HepG2 (cell line): ENCODE results near the gene VWA7. TPM values are rescaled to one million over a fixed set of nuclear protein-coding genes. Genes with fewer than 3 reads are reported as not detected.
A peak's percentile ranks its signal among the peaks of the same experiment; 100 is the strongest.

ENCODE experiments used
- AHDC1 ChIP-seq: sonication (generic); formaldehyde crosslinking; IDR thresholded peaks from 2 replicates; pipeline ENCODE4 v1.5.1; 2020; ENCODE audit warnings: mild to moderate bottlenecking, missing genetic modification reagents, borderline replicate concordance
- ATF3 ChIP-seq: sonication (generic); formaldehyde crosslinking; IDR thresholded peaks from 2 replicates; pipeline ENCODE4 v1.4.0; 2020; ENCODE audit warnings: missing genetic modification reagents
- CBFB ChIP-seq: sonication (generic); formaldehyde crosslinking; IDR thresholded peaks from 2 replicates; pipeline ENCODE4 v1.4.0; 2020; ENCODE audit warnings: missing genetic modification reagents
- CREM ChIP-seq, 2 experiments: sonication (generic) in 1 of 2; formaldehyde crosslinking in 1 of 2; IDR thresholded peaks; 2 replicates each; pipeline versions ENCODE4 v1.4.0 to v1.6.1; 2016 to 2020; ENCODE audit warnings: antibody characterized with exemption in 1 of 2, mild to moderate bottlenecking in 1 of 2, missing genetic modification reagents in 1 of 2
- HHEX ChIP-seq: IDR thresholded peaks from 2 replicates; pipeline ENCODE4 v1.6.1; 2016; ENCODE audit warnings: control low read depth
- HOXA3 ChIP-seq: sonication (generic); formaldehyde crosslinking; IDR thresholded peaks from 2 replicates; pipeline ENCODE4 v1.5.0; 2020; ENCODE audit warnings: missing genetic modification reagents
- ONECUT2 ChIP-seq: sonication (generic); formaldehyde crosslinking; IDR thresholded peaks from 2 replicates; pipeline ENCODE4 v1.4.0; 2020; ENCODE audit warnings: missing genetic modification reagents
- REL ChIP-seq: sonication (generic); formaldehyde crosslinking; conservative IDR thresholded peaks from 2 replicates; pipeline ENCODE4 v1.8.0; 2022; ENCODE audit warnings: mild to moderate bottlenecking, missing genetic modification reagents, moderate library complexity
- SKIL ChIP-seq: sonication (generic); formaldehyde crosslinking; IDR thresholded peaks from 2 replicates; pipeline ENCODE4 v1.8.0; 2022; ENCODE audit warnings: missing genetic modification reagents, mild to moderate bottlenecking, moderate library complexity, borderline replicate concordance
- SP1 ChIP-seq, 2 experiments: fragments of 450-650 bp in 1 of 2; sonication (generic) in 1 of 2; formaldehyde crosslinking in 1 of 2; IDR thresholded peaks; 2 replicates each; pipeline versions ENCODE4 v1.4.0 to v1.6.1; 2016 to 2020; ENCODE audit warnings: missing genetic modification reagents in 1 of 2
- TFDP1 ChIP-seq: IDR thresholded peaks from 2 replicates; pipeline ENCODE4 v1.6.1; 2016; ENCODE audit warnings: missing compliant biosample characterization, missing genetic modification reagents, borderline replicate concordance
- ZBTB39 ChIP-seq: sonication (generic); formaldehyde crosslinking; IDR thresholded peaks from 2 replicates; pipeline ENCODE4 v1.5.0; 2020; ENCODE audit warnings: missing genetic modification reagents
- ZNF121 ChIP-seq: sonication (generic); formaldehyde crosslinking; IDR thresholded peaks from 2 replicates; pipeline ENCODE4 v1.5.0; 2020; ENCODE audit warnings: mild to moderate bottlenecking, missing genetic modification reagents
- ZNF136 ChIP-seq: sonication (generic); formaldehyde crosslinking; IDR thresholded peaks from 2 replicates; pipeline ENCODE4 v1.8.1; 2022; ENCODE audit warnings: low read depth, mild to moderate bottlenecking, moderate library complexity, missing genetic modification reagents
- ZNF550 ChIP-seq: sonication (generic); formaldehyde crosslinking; IDR thresholded peaks from 2 replicates; pipeline ENCODE4 v1.4.0; 2020; ENCODE audit warnings: mild to moderate bottlenecking, missing genetic modification reagents, borderline replicate concordance
- ZNF780A ChIP-seq: sonication (generic); formaldehyde crosslinking; IDR thresholded peaks from 2 replicates; pipeline ENCODE4 v1.8.0; 2022; ENCODE audit warnings: mild to moderate bottlenecking, missing genetic modification reagents, moderate library complexity
- polyA plus RNA-seq, 8 experiments: library from polyadenylated mRNA; depleted of rRNA in 3 of 8; stranded (reverse) in 7 of 8; unstranded in 1 of 8; fragments of >200 nt; fragmentation: Illumina TruSeq in 4 of 8; extraction: Trizol in 4 of 8; gene quantifications; 2 replicates each; pipeline versions ENCODE4 v1.2.1 to v1.2.3, GENCODE V29; 2011 to 2016; ENCODE audit warnings: low read depth in 4 of 8, missing spikeins in 1 of 8, mixed read lengths in 1 of 8; ENCODE audit not compliant: insufficient read depth in 1 of 8
- total RNA-seq, 5 experiments: library from RNA; depleted of rRNA; stranded (reverse); fragments of >200 nt; fragmentation: Illumina TruSeq; extraction: Trizol; gene quantifications; 2 replicates each; pipeline ENCODE4 v1.2.3, GENCODE V29; 2016; ENCODE audit warnings: low read depth in 1 of 5

The VWA7 gene
- total and polyA plus RNA-seq, 2 of the 13 experiments (the other 11 are each of a cell fraction or from before 2014, with no cell fraction given): 0.86 to 3.3 TPM

GRCh38 chr6:31736021-31736767, 40.9 kb downstream of the VWA7 start, which contains the start of gene CLIC1 (continued):
- peak; percentile 41; the same call in 1 of the 2 replicates for TF ChIP-seq TFDP1 (CRISPR knock-in tag)
- no peak for TF ChIP-seq ONECUT2 (CRISPR knock-in tag)
- TF ChIP-seq HHEX (CRISPR knock-in tag): no peak
- TF ChIP-seq ZNF550 (CRISPR knock-in tag): no peak
- TF ChIP-seq HOXA3: peak; percentile 49; the same call in 1 of the 2 replicates
- peak; percentile 79; the same call in 1 of the 2 replicates for TF ChIP-seq REL (CRISPR knock-in tag)
- peak; percentile 93 for TF ChIP-seq ATF3 (CRISPR knock-in tag)
- no peak for TF ChIP-seq ZNF136 (CRISPR knock-in tag)
- no peak; the same call in 1 of the 2 replicates for TF ChIP-seq CREM (IDR thresholded peaks at IDR 0.05)
- no peak for TF ChIP-seq CREM (CRISPR knock-in tag; IDR thresholded peaks at IDR 0.05)
- peak; percentile 58; the same call in 1 of the 2 replicates for TF ChIP-seq SKIL (CRISPR knock-in tag)
- 0 out of 2 replicates have a peak, but pooled peaks have one; percentile 20 for TF ChIP-seq CBFB (CRISPR knock-in tag)
- TF ChIP-seq AHDC1: 0 out of 2 replicates have a peak, but pooled peaks have one; percentile 21
- no peak for TF ChIP-seq ZNF121 (CRISPR knock-in tag)
- peak; percentile 91; the same call in 1 of the 2 replicates for TF ChIP-seq ZNF780A
- no peak for TF ChIP-seq ZBTB39
- TF ChIP-seq SP1 (IDR thresholded peaks at IDR 0.05): no peak
- peak; percentile 68 for TF ChIP-seq SP1 (CRISPR knock-in tag; IDR thresholded peaks at IDR 0.05)
